Ishikawa (cell line): ENCODE results near the gene INCA1.

Experiments
- CEBPB ChIP-seq: IDR thresholded peaks from 2 replicates; pipeline ENCODE4 v1.6.1; 2012
- CREB1 ChIP-seq: IDR thresholded peaks from 2 replicates; pipeline ENCODE4 v1.6.1; 2012; ENCODE audit warnings: low read depth
- EGR1 ChIP-seq: IDR thresholded peaks from 2 replicates; pipeline ENCODE4 v1.6.1; 2012
- EP300 ChIP-seq: IDR thresholded peaks from 2 replicates; pipeline ENCODE4 v1.6.1; 2012; ENCODE audit warnings: borderline replicate concordance
- FOXM1 ChIP-seq: IDR thresholded peaks from 2 replicates; pipeline ENCODE4 v1.6.1; 2012; ENCODE audit warnings: low read depth, borderline replicate concordance
- MAX ChIP-seq: IDR thresholded peaks from 2 replicates; pipeline ENCODE4 v1.6.1; 2012
- NFIC ChIP-seq: IDR thresholded peaks from 2 replicates; pipeline ENCODE4 v1.6.1; 2012
- RAD21 ChIP-seq: IDR thresholded peaks from 2 replicates; pipeline ENCODE4 v1.6.1; 2012; ENCODE audit warnings: low read depth
- REST ChIP-seq: IDR thresholded peaks from 2 replicates; pipeline ENCODE4 v1.6.1; 2012; ENCODE audit warnings: low read depth, mild to moderate bottlenecking
- TAF1 ChIP-seq: IDR thresholded peaks from 2 replicates; pipeline ENCODE4 v1.6.1; 2012; ENCODE audit warnings: low read depth, mild to moderate bottlenecking
- TCF12 ChIP-seq: IDR thresholded peaks from 2 replicates; pipeline ENCODE4 v1.6.1; 2012; ENCODE audit warnings: low read depth
- TEAD4 ChIP-seq: IDR thresholded peaks from 2 replicates; pipeline ENCODE4 v1.6.1; 2012
- USF1 ChIP-seq: IDR thresholded peaks from 2 replicates; pipeline ENCODE4 v1.6.1; 2012
- YY1 ChIP-seq: IDR thresholded peaks from 2 replicates; pipeline ENCODE4 v1.6.1; 2012; ENCODE audit warnings: low read depth
- ZBTB7A ChIP-seq: IDR thresholded peaks from 2 replicates; pipeline ENCODE4 v1.6.1; 2012; ENCODE audit warnings: low read depth

INCA1 gene

GRCh38 chr17:4969551-4970173, 27.7 kb downstream of the INCA1 start:
- TF ChIP-seq TAF1: no peak
- no peak for TF ChIP-seq USF1
- TF ChIP-seq NFIC: no peak
- TF ChIP-seq EP300: no peak
- TF ChIP-seq FOXM1: no peak
- no peak for TF ChIP-seq CEBPB
- TF ChIP-seq CREB1: no peak
- no peak for TF ChIP-seq MAX
- no peak for TF ChIP-seq REST
- TF ChIP-seq YY1: no peak
- TF ChIP-seq RAD21: no peak
- no peak for TF ChIP-seq EGR1
- no peak for TF ChIP-seq TCF12
- TF ChIP-seq ZBTB7A: no peak
- TF ChIP-seq TEAD4: no peak

- TF ChIP-seq TAF1 (no peak), YY1 (no peak), CREB1 (no peak)
These were observed 28.2 kb downstream of the INCA1 start for GRCh38 chr17:4969047-4969550.

GRCh38 chr17:4968486-4969046, 28.8 kb downstream of the INCA1 start:
- TF ChIP-seq TAF1: no peak
- peak; percentile 72 for TF ChIP-seq USF1

- TF ChIP-seq RAD21: peak; percentile 48; the same call in 1 of the 2 replicates
- TF ChIP-seq TCF12: peak; percentile 57; the same call in 1 of the 2 replicates
- peak; percentile 88 for TF ChIP-seq EGR1
- peak; percentile 97 for TF ChIP-seq ZBTB7A
- TF ChIP-seq CREB1: no peak
- no peak for TF ChIP-seq FOXM1
- peak; percentile 96 for TF ChIP-seq YY1
- peak; percentile 67 for TF ChIP-seq NFIC
- TF ChIP-seq USF1: no peak
- peak; percentile 76 for TF ChIP-seq MAX
- TF ChIP-seq TEAD4: no peak; the same call in 1 of the 2 replicates
- no peak for TF ChIP-seq CEBPB
- no peak for TF ChIP-seq REST
- TF ChIP-seq TAF1: peak; percentile 92
- 0 out of 2 replicates have a peak, but pooled peaks have one; percentile 23 for TF ChIP-seq EP300
These were observed 29.5 kb downstream of the INCA1 start, which contains the start of gene SPAG7 for GRCh38 chr17:4967539-4968485. TSS of gene SPAG7 (minus strand) at chr17:4967817. CDS start at chr17:4967804, 13 bp downstream.
